ENCODE results near the gene HELB.

The HELB gene

DNA sequence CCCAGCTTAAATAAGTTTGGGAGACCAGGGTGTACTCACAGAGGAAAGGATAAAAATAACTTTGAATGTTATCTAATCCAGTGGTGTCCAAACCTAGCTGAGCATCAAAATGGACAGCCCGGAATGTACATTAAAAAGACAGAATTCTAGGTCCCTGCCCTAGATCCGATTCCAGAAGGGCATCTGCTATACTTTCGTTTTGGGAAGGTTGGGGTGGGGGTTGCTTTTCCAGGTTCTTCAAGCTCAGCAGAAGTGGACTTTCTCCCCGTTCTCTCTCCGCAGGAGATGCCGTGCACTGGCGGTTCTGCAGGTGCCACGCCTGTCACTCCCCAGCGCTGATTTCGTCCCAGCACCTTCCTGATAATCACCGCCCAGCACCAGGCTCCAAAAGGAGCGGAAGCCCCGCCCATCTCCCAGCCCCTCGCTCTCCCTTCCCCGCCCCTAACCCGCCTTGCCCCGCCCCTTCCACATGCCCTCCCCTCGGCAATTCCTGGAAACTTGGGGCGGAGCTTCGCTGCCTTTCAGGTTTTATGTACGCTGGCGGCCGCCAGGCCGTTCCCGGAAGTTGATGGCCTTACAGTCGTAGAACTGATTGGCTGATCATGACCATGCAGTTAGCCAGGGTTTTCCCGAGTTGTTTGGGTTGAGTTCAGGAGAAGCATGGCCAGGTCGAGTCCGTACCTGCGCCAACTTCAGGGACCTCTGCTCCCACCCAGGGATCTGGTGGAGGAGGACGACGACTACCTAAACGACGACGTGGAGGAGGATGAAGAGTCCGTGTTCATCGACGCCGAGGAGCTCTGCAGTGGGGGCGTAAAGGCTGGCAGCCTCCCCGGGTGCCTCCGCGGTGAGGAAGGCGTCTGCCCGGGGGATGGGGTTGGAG lies at the start of gene HELB:
TSS of gene HELB (plus strand) at position 550 of the 883 bp plus-strand sequence. CDS start at position 661, 111 bp downstream.
- Histone ChIP-seq H3K9ac (ENCODE audit: low read length) (peak within 1 kb of the TSS; percentile 79), H3K4me1 (ENCODE audit: control insufficient read depth, insufficient read depth, low read length) (peaks cover 12% of the 10 kb centered on the region), H3K36me3 (ENCODE audit: control insufficient read depth, insufficient read depth, low read length) (no peaks in the 10 kb centered on the region), H3K27me3 (ENCODE audit: control insufficient read depth, insufficient read depth, low read length) (no peaks in the 10 kb centered on the region), H3K4me3 (ENCODE audit: low read length) (peak within 1 kb of the TSS; percentile 60), H3K9me3 (ENCODE audit: control insufficient read depth, low read length) (no peaks in the 10 kb centered on the region)

DNA sequence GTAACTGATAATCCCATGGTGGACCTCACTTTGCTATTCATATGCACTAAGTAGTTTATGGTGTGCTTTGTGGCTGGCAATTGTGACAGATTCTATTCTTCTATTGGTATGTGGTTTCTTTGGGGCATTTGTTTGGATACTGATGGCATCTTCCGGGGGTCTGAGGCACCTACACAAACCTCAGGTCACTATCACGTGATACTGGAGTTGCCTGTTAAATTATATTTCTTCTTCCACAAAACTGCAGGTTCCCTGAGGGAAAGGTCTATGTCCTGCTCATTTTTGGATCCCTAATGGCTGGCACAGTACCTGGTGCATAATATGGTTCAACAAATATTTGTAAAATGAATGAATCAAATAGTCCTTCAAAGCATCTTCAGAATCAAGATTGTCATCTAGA lies 49.5 kb upstream of the HELB start:
- Histone ChIP-seq H3K9ac (ENCODE audit: low read length) (no peak overlapping the region), H3K9me3 (ENCODE audit: control insufficient read depth, low read length) (no peaks in the 10 kb centered on the region), H3K4me3 (ENCODE audit: low read length) (no peak overlapping the region), H3K36me3 (ENCODE audit: control insufficient read depth, insufficient read depth, low read length) (no peaks in the 10 kb centered on the region), H3K4me1 (ENCODE audit: control insufficient read depth, insufficient read depth, low read length) (no peaks in the 10 kb centered on the region), H3K27me3 (ENCODE audit: control insufficient read depth, insufficient read depth, low read length) (no peaks in the 10 kb centered on the region)

DNA sequence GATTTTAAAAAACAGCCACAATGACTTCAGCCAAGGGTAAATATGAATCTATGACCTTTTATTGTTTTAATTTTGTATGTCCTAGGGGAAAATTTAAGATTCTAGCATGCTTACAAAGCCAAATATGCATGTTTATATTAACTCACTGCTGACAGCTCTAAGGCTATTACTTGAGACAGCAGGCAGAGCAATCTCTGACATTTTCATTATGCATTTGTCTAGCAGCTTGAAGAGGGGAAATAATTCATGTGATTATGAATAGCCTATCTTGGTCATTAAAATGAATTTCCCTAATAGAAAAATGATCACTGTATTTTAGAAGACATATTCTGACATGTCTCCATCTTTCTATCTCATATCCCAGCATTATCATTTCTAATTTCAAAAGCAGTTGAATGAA lies 46.6 kb upstream of the HELB start:
- Histone ChIP-seq H3K9me3 (ENCODE audit: control insufficient read depth, low read length) (no peaks in the 10 kb centered on the region), H3K9ac (ENCODE audit: low read length) (no peak overlapping the region), H3K4me3 (ENCODE audit: low read length) (no peak overlapping the region), H3K36me3 (ENCODE audit: control insufficient read depth, insufficient read depth, low read length) (no peaks in the 10 kb centered on the region), H3K4me1 (ENCODE audit: control insufficient read depth, insufficient read depth, low read length) (no peaks in the 10 kb centered on the region), H3K27me3 (ENCODE audit: control insufficient read depth, insufficient read depth, low read length) (no peaks in the 10 kb centered on the region)

DNA sequence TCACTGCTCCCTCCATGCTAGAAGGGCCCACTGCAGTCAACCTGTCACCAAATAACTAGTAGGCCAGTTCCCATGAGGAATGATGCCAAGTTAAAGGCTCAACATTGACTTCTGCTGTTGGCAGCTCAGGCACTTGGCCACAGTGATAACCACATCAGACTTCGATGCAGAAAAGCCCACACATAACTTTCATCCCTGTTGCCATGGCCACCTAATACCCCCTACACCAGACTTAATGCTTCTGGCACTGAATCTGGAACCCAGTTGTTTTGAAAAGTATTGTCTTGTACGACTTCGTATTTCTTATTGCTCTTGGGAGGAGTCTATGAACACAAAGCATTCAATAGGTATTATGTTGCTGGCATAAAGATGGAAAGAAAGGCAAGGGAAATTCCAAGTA lies 44.3 kb upstream of the HELB start:
- Histone ChIP-seq H3K9ac (ENCODE audit: low read length) (no peak overlapping the region), H3K4me3 (ENCODE audit: low read length) (no peak overlapping the region), H3K27me3 (ENCODE audit: control insufficient read depth, insufficient read depth, low read length) (no peaks in the 10 kb centered on the region), H3K4me1 (ENCODE audit: control insufficient read depth, insufficient read depth, low read length) (no peaks in the 10 kb centered on the region), H3K9me3 (ENCODE audit: control insufficient read depth, low read length) (no peaks in the 10 kb centered on the region), H3K36me3 (ENCODE audit: control insufficient read depth, insufficient read depth, low read length) (no peaks in the 10 kb centered on the region)

DNA sequence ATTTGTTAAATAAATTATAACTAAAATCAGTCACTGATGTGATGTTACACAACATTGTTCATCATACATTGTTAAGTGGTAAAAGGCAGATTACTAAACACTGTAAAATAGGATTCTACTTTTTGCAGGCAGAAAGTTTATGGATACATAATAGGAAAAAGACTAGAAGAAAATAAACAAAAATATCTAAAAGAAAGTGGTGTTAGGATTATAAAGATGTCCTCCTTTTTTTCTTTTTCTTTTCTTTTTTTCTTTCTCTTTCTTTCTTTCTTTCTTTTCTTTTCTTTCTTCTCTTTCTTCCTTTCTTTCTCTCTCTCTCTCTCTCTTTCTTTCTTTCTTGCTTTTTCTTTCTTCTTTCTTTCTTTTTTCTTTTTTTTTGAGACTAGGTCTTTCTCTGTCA lies 39.6 kb upstream of the HELB start:
- no peaks in the 10 kb centered on the region for H3K36me3 ChIP-seq (ENCODE audit: control insufficient read depth, insufficient read depth, low read length)

DNA sequence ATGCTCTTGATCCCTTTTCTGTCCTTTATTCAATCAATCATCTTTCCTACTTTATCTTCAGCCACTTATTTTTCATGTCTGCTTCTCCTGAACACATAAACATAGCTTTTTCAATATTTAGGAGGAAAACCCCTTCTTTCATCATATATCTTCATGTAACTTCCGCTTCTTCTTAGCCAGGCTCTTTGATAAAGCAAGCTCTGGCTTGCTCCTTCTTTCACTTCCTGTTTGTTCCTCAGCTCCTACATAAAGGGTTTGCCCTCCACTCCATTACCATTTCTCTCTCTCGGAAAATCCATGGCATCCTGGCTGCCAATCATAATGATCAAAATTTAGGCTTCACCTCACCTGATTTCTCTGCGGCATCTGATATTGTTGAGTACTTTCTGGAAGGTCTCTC lies 33.7 kb upstream of the HELB start:
- Histone ChIP-seq H3K36me3 (ENCODE audit: control insufficient read depth, insufficient read depth, low read length) (no peaks in the 10 kb centered on the region), H3K4me1 (ENCODE audit: control insufficient read depth, insufficient read depth, low read length) (peaks cover 5% of the 10 kb centered on the region), H3K9ac (ENCODE audit: low read length) (no peak overlapping the region), H3K4me3 (ENCODE audit: low read length) (no peak overlapping the region), H3K27me3 (ENCODE audit: control insufficient read depth, insufficient read depth, low read length) (peaks cover 6% of the 10 kb centered on the region), H3K9me3 (ENCODE audit: control insufficient read depth, low read length) (no peaks in the 10 kb centered on the region)

More for the DNA sequence above, 39.6 kb upstream of the HELB start:
- no peak overlapping the region for H3K4me3 ChIP-seq (ENCODE audit: low read length)
- no peak overlapping the region for H3K9ac ChIP-seq (ENCODE audit: low read length)
- no peaks in the 10 kb centered on the region for H3K27me3 ChIP-seq (ENCODE audit: control insufficient read depth, insufficient read depth, low read length)
- H3K9me3 ChIP-seq (ENCODE audit: control insufficient read depth, low read length) = no peaks in the 10 kb centered on the region
- no peaks in the 10 kb centered on the region for H3K4me1 ChIP-seq (ENCODE audit: control insufficient read depth, insufficient read depth, low read length)

DNA sequence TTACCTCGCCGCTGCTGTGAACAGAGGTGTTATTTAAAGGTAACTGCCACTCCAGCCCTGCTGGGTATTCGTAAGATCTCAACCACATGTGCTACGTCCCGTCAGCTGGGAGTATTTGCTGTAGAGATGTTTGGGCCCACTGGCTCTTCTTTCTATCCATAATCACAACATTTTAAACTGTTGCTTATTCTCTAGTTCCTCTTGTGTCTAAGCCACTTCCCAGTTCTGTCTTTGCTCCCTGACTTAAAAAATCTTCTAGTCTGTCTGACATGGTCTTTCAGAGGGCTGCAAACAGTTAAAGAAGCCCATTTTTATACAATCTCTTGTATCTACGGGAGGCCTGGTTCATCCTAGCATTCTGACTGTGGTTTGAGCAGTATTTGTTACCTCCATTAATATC lies 33.2 kb upstream of the HELB start:
- Histone ChIP-seq H3K36me3 (ENCODE audit: control insufficient read depth, insufficient read depth, low read length) (no peaks in the 10 kb centered on the region), H3K4me3 (ENCODE audit: low read length) (no peak overlapping the region), H3K4me1 (ENCODE audit: control insufficient read depth, insufficient read depth, low read length) (peaks cover 5% of the 10 kb centered on the region), H3K9ac (ENCODE audit: low read length) (no peak overlapping the region), H3K9me3 (ENCODE audit: control insufficient read depth, low read length) (no peaks in the 10 kb centered on the region), H3K27me3 (ENCODE audit: control insufficient read depth, insufficient read depth, low read length) (peaks cover 6% of the 10 kb centered on the region)

DNA sequence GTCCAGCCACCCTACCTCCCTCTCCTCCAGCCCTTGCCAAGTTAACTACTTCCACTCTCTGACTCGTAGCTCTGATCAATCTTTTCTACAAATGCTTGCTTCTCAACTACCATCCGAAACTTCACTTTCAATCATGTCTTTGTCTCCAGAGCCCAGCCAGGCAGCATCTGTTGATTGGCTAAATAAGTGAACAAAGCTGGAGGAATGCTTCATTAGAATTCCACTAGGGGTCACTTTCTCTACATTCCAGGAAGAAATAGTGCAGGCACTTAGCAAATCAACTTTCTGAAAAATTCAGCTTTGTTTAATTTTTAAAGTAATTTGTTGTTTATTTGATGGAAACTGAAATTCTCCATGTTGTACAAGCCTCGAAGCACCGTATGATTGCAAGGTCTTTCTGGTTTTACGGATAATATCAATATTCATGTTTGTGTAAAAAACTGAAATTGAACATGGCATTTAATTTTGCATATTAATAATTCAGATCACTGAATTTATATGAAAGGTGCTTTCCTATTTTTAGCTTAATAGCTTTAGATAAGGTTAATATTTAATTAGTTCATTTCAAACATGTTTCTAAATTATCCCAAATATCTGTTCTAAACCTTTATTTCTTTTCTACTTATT lies 32.4 kb upstream of the HELB start:
- Histone ChIP-seq H3K9me3 (ENCODE audit: control insufficient read depth, low read length) (no peaks in the 10 kb centered on the region), H3K36me3 (ENCODE audit: control insufficient read depth, insufficient read depth, low read length) (no peaks in the 10 kb centered on the region), H3K4me3 (ENCODE audit: low read length) (no peak overlapping the region), H3K27me3 (ENCODE audit: control insufficient read depth, insufficient read depth, low read length) (peaks cover 6% of the 10 kb centered on the region), H3K4me1 (ENCODE audit: control insufficient read depth, insufficient read depth, low read length) (peaks cover 5% of the 10 kb centered on the region), H3K9ac (ENCODE audit: low read length) (no peak overlapping the region)

DNA sequence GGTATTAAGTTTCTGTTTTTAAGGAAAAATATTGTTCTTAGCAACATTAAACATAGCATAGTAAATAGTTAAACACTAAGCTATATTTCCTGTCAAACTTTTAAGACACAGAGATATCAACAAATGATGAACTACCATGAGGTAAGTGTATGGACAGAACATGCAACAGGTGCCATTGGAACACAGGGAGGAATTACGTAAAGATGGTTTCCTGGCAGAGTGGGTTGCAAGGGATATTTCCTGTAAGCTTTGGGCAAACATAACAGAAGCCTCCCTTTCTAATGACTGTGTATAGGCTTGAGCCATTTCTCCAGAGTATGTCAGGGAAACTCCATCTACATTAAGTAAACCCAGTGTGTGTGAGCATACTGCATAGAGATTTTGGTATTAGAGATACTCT lies 31.7 kb upstream of the HELB start:
- Histone ChIP-seq H3K27me3 (ENCODE audit: control insufficient read depth, insufficient read depth, low read length) (peaks cover 6% of the 10 kb centered on the region), H3K9ac (ENCODE audit: low read length) (no peak overlapping the region), H3K4me1 (ENCODE audit: control insufficient read depth, insufficient read depth, low read length) (peaks cover 5% of the 10 kb centered on the region), H3K36me3 (ENCODE audit: control insufficient read depth, insufficient read depth, low read length) (no peaks in the 10 kb centered on the region), H3K9me3 (ENCODE audit: control insufficient read depth, low read length) (no peaks in the 10 kb centered on the region), H3K4me3 (ENCODE audit: low read length) (no peak overlapping the region)

DNA sequence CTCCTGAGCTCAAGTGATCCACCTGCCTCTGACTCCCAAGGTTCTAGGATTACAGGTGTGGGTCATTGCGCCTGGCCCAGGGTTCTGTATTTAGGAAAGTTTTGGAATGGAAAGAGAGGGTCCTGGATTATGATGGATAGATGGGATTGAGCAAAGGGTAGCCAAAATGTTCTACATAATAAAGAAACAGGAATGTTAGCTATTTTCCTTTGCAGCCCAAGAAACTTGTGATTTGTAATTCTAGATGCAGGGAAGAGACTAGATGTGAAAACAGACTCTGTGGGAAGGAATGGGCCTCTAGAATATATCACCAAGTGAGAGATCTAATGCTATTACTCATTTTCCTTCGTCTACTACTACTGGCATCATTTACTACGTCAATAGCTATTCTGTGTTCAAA lies 29.6 kb upstream of the HELB start:
- Histone ChIP-seq H3K36me3 (ENCODE audit: control insufficient read depth, insufficient read depth, low read length) (no peaks in the 10 kb centered on the region), H3K4me3 (ENCODE audit: low read length) (no peak overlapping the region), H3K27me3 (ENCODE audit: control insufficient read depth, insufficient read depth, low read length) (peaks cover 6% of the 10 kb centered on the region), H3K9ac (ENCODE audit: low read length) (no peak overlapping the region), H3K4me1 (ENCODE audit: control insufficient read depth, insufficient read depth, low read length) (peaks cover 5% of the 10 kb centered on the region), H3K9me3 (ENCODE audit: control insufficient read depth, low read length) (no peaks in the 10 kb centered on the region)

DNA sequence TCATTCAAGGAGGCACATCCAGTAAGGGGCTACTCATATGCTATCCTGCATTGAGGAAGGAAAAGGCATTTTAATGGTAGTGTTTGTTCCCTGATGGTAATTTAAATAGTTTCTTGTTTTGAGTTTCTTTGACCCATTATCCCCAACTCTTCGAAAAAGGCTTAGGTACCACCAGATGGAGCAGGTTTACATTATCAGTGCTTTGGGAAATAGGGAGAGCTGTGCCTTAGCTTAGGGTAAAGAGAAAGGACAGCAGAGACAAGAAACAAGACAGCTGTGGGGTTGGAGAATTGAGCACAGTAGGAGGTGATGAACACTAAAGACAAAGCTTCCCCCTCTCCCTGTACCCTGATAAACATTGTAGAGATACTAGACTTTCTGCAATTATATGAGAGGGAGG lies 29.1 kb upstream of the HELB start:
- Histone ChIP-seq H3K9ac (ENCODE audit: low read length) (no peak overlapping the region), H3K4me1 (ENCODE audit: control insufficient read depth, insufficient read depth, low read length) (peaks cover 5% of the 10 kb centered on the region), H3K27me3 (ENCODE audit: control insufficient read depth, insufficient read depth, low read length) (peaks cover 9% of the 10 kb centered on the region), H3K9me3 (ENCODE audit: control insufficient read depth, low read length) (no peaks in the 10 kb centered on the region), H3K36me3 (ENCODE audit: control insufficient read depth, insufficient read depth, low read length) (no peaks in the 10 kb centered on the region), H3K4me3 (ENCODE audit: low read length) (no peak overlapping the region)

DNA sequence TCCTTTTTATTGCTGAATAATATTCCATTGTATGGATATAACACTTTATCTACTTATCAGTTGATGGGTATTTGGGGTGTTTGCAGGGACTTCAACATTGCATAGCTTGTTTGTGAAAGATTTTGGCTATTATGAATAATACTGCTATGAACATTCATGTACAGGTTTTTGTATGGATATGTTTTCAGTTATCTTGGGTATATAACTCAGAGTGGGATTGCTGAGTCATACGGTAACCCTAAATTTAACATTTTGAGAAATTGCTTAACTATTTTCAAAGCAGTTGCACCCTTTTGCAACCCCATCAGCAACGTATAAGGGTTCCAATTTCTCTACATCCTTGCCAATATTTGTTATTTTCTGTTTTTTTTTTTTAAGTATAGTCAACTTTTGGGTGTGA lies 27.3 kb upstream of the HELB start:
- peaks cover 5% of the 10 kb centered on the region for H3K4me1 ChIP-seq (ENCODE audit: control insufficient read depth, insufficient read depth, low read length)
- H3K4me3 ChIP-seq (ENCODE audit: low read length) = no peak overlapping the region
- no peaks in the 10 kb centered on the region for H3K36me3 ChIP-seq (ENCODE audit: control insufficient read depth, insufficient read depth, low read length)
- H3K9ac ChIP-seq (ENCODE audit: low read length) = no peak overlapping the region
- peaks cover 13% of the 10 kb centered on the region for H3K27me3 ChIP-seq (ENCODE audit: control insufficient read depth, insufficient read depth, low read length)
- no peaks in the 10 kb centered on the region for H3K9me3 ChIP-seq (ENCODE audit: control insufficient read depth, low read length)

Data from mucosa of stomach (tissue), 1 donor.